ENCODE results near the gene EXOC3L4.

The EXOC3L4 gene

GRCh38 chr14:103095210-103095778 is 769 bp downstream of the EXOC3L4 start:
- no peak for TF ChIP-seq REST (IDR thresholded peaks at IDR 0.05; ENCODE audit: insufficient read depth in 1 of 2, low read depth in 2 of 2, low read length in 2 of 2)
- no peak for TF ChIP-seq TAF1 (IDR thresholded peaks at IDR 0.05; ENCODE audit: borderline replicate concordance, insufficient read depth, low read length)
- no peak for TF ChIP-seq POLR2AphosphoS5 (IDR thresholded peaks at IDR 0.05; ENCODE audit: low read depth, low read length)
- TF ChIP-seq SIN3A (IDR thresholded peaks at IDR 0.05; ENCODE audit: borderline replicate concordance, insufficient read depth, low read length): no peak
- no peak for TF ChIP-seq FOXP2 (optimal IDR thresholded peaks at IDR 0.05; ENCODE audit: borderline replicate concordance, extremely low read depth, extremely low read length, insufficient read depth)

GRCh38 chr14:103096387-103096786 is 1.9 kb downstream of the EXOC3L4 start:
- TF ChIP-seq REST (IDR thresholded peaks at IDR 0.05; ENCODE audit: insufficient read depth in 1 of 2, low read depth in 2 of 2, low read length in 2 of 2): no peak
- TF ChIP-seq FOXP2 (optimal IDR thresholded peaks at IDR 0.05; ENCODE audit: borderline replicate concordance, extremely low read depth, extremely low read length, insufficient read depth): no peak
- no peak for TF ChIP-seq TAF1 (IDR thresholded peaks at IDR 0.05; ENCODE audit: borderline replicate concordance, insufficient read depth, low read length)
- TF ChIP-seq POLR2AphosphoS5 (IDR thresholded peaks at IDR 0.05; ENCODE audit: low read depth, low read length): no peak
- TF ChIP-seq SIN3A (IDR thresholded peaks at IDR 0.05; ENCODE audit: borderline replicate concordance, insufficient read depth, low read length): no peak

DNA sequence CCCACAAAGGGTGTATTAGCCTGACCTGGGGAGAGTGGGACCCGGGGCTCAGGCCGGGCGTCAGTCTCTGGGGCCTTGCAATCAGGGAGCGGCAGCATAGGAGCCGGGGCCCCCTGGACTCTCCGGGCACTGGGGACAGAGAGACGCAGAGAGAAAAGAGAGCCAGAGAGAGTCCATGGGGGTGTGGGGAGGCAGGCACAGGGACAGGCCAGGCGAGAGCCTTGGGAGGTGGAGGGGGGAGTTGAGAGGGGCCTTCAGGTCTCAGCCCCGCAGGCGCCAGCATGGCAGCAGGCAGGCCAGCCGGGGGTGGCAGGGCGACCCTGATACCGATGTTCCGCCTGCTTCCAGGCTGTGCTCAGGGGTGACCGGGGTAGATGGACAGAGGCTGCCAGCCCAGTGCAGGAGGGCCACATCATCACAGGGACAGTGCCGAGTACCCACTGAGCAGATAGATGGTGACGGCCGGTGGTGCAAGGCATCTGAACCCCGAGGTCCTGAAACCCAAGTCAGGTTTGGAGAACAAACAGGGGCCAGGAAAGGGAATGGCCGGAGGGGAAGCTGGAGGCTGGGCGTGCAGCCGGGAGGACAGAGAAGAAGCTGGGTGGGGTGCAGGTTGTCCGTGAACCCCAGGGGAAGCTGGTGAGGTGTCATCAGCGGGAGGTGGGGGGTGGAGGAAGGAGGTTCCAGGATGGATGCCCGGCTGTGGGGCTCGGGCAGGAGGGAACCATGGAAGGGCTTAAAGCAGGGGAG is 2.9 kb downstream of the EXOC3L4 start:
- TF ChIP-seq TAF1 (IDR thresholded peaks at IDR 0.05; ENCODE audit: borderline replicate concordance, insufficient read depth, low read length) (no peak), SIN3A (IDR thresholded peaks at IDR 0.05; ENCODE audit: borderline replicate concordance, insufficient read depth, low read length) (no peak), POLR2AphosphoS5 (IDR thresholded peaks at IDR 0.05; ENCODE audit: low read depth, low read length) (no peak), FOXP2 (optimal IDR thresholded peaks at IDR 0.05; ENCODE audit: borderline replicate concordance, extremely low read depth, extremely low read length, insufficient read depth) (no peak), REST (IDR thresholded peaks at IDR 0.05; ENCODE audit: insufficient read depth in 1 of 2, low read depth in 2 of 2, low read length in 2 of 2) (no peak)

- no peak for TF ChIP-seq FOXP2 (optimal IDR thresholded peaks at IDR 0.05; ENCODE audit: borderline replicate concordance, extremely low read depth, extremely low read length, insufficient read depth)
- no peak for TF ChIP-seq POLR2AphosphoS5 (IDR thresholded peaks at IDR 0.05; ENCODE audit: low read depth, low read length)
- TF ChIP-seq REST (IDR thresholded peaks at IDR 0.05; ENCODE audit: insufficient read depth in 1 of 2, low read depth in 2 of 2, low read length in 2 of 2): no peak
- no peak for TF ChIP-seq SIN3A (IDR thresholded peaks at IDR 0.05; ENCODE audit: borderline replicate concordance, insufficient read depth, low read length)
- no peak for TF ChIP-seq TAF1 (IDR thresholded peaks at IDR 0.05; ENCODE audit: borderline replicate concordance, insufficient read depth, low read length)
Measured at GRCh38 chr14:103097994-103098957, 3.8 kb downstream of the EXOC3L4 start.
